HEK293 (cell line): ENCODE data around the gene CCDC92.

ENCODE experiments used
- REPIN1 ChIP-seq: fragments of 450-650 bp; formaldehyde crosslinking; IDR thresholded peaks from 2 replicates; pipeline ENCODE4 v1.5.1; 2017; ENCODE audit warnings: missing biosample characterization, missing genetic modification characterization, low read depth
- ZBTB11 ChIP-seq: fragments of 450-650 bp; formaldehyde crosslinking; conservative IDR thresholded peaks from 2 replicates; pipeline ENCODE4 v1.5.1; 2016; ENCODE audit warnings: low read depth, missing biosample characterization, missing genetic modification characterization
- ZFP41 ChIP-seq: fragments of 450-650 bp; formaldehyde crosslinking; IDR thresholded peaks from 2 replicates; pipeline ENCODE4 v1.5.1; 2016; ENCODE audit warnings: missing biosample characterization, missing genetic modification characterization, borderline replicate concordance
- ZNF354C ChIP-seq: fragments of 450-650 bp; formaldehyde crosslinking; IDR thresholded peaks from 2 replicates; pipeline ENCODE4 v1.5.1; 2016; ENCODE audit warnings: missing biosample characterization, missing genetic modification characterization, low read depth, borderline replicate concordance
- ZNF791 ChIP-seq: fragments of 450-650 bp; formaldehyde crosslinking; IDR thresholded peaks from 2 replicates; pipeline ENCODE4 v1.5.1; 2016; ENCODE audit warnings: missing biosample characterization, missing genetic modification characterization
- TF ChIP-seq, protein P1 (sequence below): fragments of 450-650 bp; formaldehyde crosslinking; IDR thresholded peaks from 2 replicates; pipeline ENCODE4 v1.5.1; 2016; ENCODE audit warnings: missing biosample characterization, missing genetic modification characterization

GRCh38 chr12:123996581-123996980 lies 23.9 kb upstream of the CCDC92 start:
- TF ChIP-seq, protein P1, sequence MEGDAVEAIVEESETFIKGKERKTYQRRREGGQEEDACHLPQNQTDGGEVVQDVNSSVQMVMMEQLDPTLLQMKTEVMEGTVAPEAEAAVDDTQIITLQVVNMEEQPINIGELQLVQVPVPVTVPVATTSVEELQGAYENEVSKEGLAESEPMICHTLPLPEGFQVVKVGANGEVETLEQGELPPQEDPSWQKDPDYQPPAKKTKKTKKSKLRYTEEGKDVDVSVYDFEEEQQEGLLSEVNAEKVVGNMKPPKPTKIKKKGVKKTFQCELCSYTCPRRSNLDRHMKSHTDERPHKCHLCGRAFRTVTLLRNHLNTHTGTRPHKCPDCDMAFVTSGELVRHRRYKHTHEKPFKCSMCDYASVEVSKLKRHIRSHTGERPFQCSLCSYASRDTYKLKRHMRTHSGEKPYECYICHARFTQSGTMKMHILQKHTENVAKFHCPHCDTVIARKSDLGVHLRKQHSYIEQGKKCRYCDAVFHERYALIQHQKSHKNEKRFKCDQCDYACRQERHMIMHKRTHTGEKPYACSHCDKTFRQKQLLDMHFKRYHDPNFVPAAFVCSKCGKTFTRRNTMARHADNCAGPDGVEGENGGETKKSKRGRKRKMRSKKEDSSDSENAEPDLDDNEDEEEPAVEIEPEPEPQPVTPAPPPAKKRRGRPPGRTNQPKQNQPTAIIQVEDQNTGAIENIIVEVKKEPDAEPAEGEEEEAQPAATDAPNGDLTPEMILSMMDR = no peak
- TF ChIP-seq ZNF354C (tag by site-specific recombination) = no peak
- no peak for TF ChIP-seq ZFP41 (tag by site-specific recombination)
- TF ChIP-seq ZNF791 (tag by site-specific recombination) = no peak
- TF ChIP-seq REPIN1 = no peak
- no peak for TF ChIP-seq ZBTB11
